HepG2 (cell line): ENCODE results near the gene GRB2. TPM values are rescaled to one million over a fixed set of nuclear protein-coding genes. Genes with fewer than 3 reads are reported as not detected.

Source experiments
- ATRX ChIP-seq: sonication (generic); formaldehyde crosslinking; IDR thresholded peaks from 2 replicates; pipeline ENCODE4 v1.4.0; 2020; ENCODE audit warnings: missing genetic modification reagents, borderline replicate concordance
- CHD4 ChIP-seq: fragments of 200-600 bp; sonication (generic); IDR thresholded peaks from 2 replicates; pipeline ENCODE4 v1.7.0; 2017; ENCODE audit warnings: mild to moderate bottlenecking, low read length, borderline replicate concordance
- ERF ChIP-seq: IDR thresholded peaks from 2 replicates; pipeline ENCODE4 v1.6.1; 2018; ENCODE audit warnings: missing biosample characterization, missing genetic modification reagents
- FOXO4 ChIP-seq: sonication (generic); formaldehyde crosslinking; conservative IDR thresholded peaks from 2 replicates; pipeline ENCODE4 v1.8.1; 2023; ENCODE audit warnings: missing genetic modification reagents
- KLF13 ChIP-seq: sonication (generic); formaldehyde crosslinking; IDR thresholded peaks from 2 replicates; pipeline ENCODE4 v1.4.0; 2020; ENCODE audit warnings: mild to moderate bottlenecking, missing genetic modification reagents
- MED13 ChIP-seq: sonication (generic); formaldehyde crosslinking; IDR thresholded peaks from 2 replicates; pipeline ENCODE4 v1.5.0; 2020; ENCODE audit warnings: missing genetic modification reagents
- MXI1 ChIP-seq: IDR thresholded peaks from 3 replicates; pipeline ENCODE4 v1.6.1; 2012; ENCODE audit warnings: low read depth, low read length, inconsistent platforms, borderline replicate concordance
- MZF1 ChIP-seq: sonication (generic); formaldehyde crosslinking; IDR thresholded peaks from 2 replicates; pipeline ENCODE4 v1.8.1; 2023; ENCODE audit warnings: mild to moderate bottlenecking, missing genetic modification reagents, borderline replicate concordance
- NFE2 ChIP-seq: sonication (generic); formaldehyde crosslinking; IDR thresholded peaks from 2 replicates; pipeline ENCODE4 v1.4.0; 2020; ENCODE audit warnings: missing genetic modification reagents
- PHF5A ChIP-seq: IDR thresholded peaks from one replicate; pipeline ENCODE4 v1.6.1; 2018; ENCODE audit warnings: low read depth, missing genetic modification reagents; ENCODE audit not compliant: unreplicated experiment
- RAD51 ChIP-seq: fragments of 450-650 bp; IDR thresholded peaks from 2 replicates; pipeline ENCODE4 v1.6.1; 2016; ENCODE audit warnings: borderline replicate concordance
- STAT5B ChIP-seq: sonication (generic); formaldehyde crosslinking; IDR thresholded peaks from 2 replicates; pipeline ENCODE4 v1.4.0; 2020; ENCODE audit warnings: missing genetic modification reagents
- TFAP4 ChIP-seq: sonication (generic); IDR thresholded peaks from 2 replicates; pipeline ENCODE4 v1.6.1; 2016; ENCODE audit warnings: low read depth, borderline replicate concordance
- ZBTB14 ChIP-seq: sonication (generic); formaldehyde crosslinking; IDR thresholded peaks from 2 replicates; pipeline ENCODE4 v1.4.0; 2020; ENCODE audit warnings: missing genetic modification reagents
- ZC3H13 ChIP-seq: sonication (generic); formaldehyde crosslinking; IDR thresholded peaks from 2 replicates; pipeline ENCODE4 v1.8.1; 2023; ENCODE audit warnings: mild to moderate bottlenecking, missing genetic modification reagents, moderate library complexity
- ZNF263 ChIP-seq: sonication (generic); formaldehyde crosslinking; IDR thresholded peaks from 2 replicates; pipeline ENCODE4 v1.4.0; 2020; ENCODE audit warnings: missing genetic modification reagents
- ZNF737 ChIP-seq: sonication (generic); formaldehyde crosslinking; IDR thresholded peaks from 2 replicates; pipeline ENCODE4 v1.5.0; 2020; ENCODE audit warnings: missing genetic modification reagents, mild to moderate bottlenecking, borderline replicate concordance
- ZNF766 ChIP-seq: sonication (generic); formaldehyde crosslinking; IDR thresholded peaks from 2 replicates; pipeline ENCODE4 v1.5.0; 2020; ENCODE audit warnings: missing genetic modification reagents, borderline replicate concordance
- ZNF850 ChIP-seq: sonication (generic); formaldehyde crosslinking; conservative IDR thresholded peaks from 2 replicates; pipeline ENCODE4 v1.9.0; 2021; ENCODE audit warnings: mild to moderate bottlenecking, missing genetic modification reagents
- polyA plus RNA-seq, 8 experiments: library from polyadenylated mRNA; depleted of rRNA in 3 of 8; stranded (reverse) in 7 of 8; unstranded in 1 of 8; fragments of >200 nt; fragmentation: Illumina TruSeq in 4 of 8; extraction: Trizol in 4 of 8; gene quantifications; 2 replicates each; pipeline versions ENCODE4 v1.2.1 to v1.2.3, GENCODE V29; 2011 to 2016; ENCODE audit warnings: low read depth in 4 of 8, missing spikeins in 1 of 8, mixed read lengths in 1 of 8; ENCODE audit not compliant: insufficient read depth in 1 of 8
- total RNA-seq, 5 experiments: library from RNA; depleted of rRNA; stranded (reverse); fragments of >200 nt; fragmentation: Illumina TruSeq; extraction: Trizol; gene quantifications; 2 replicates each; pipeline ENCODE4 v1.2.3, GENCODE V29; 2016; ENCODE audit warnings: low read depth in 1 of 5
- TF ChIP-seq, protein P1 (sequence below): sonication (generic); formaldehyde crosslinking; conservative IDR thresholded peaks from 2 replicates; pipeline ENCODE4 v1.4.0; 2020; ENCODE audit warnings: mild to moderate bottlenecking, missing genetic modification reagents, moderate library complexity
- TF ChIP-seq, protein P2 (sequence below): sonication (generic); formaldehyde crosslinking; IDR thresholded peaks from 2 replicates; pipeline ENCODE4 v1.5.1; 2020; ENCODE audit warnings: missing genetic modification reagents, mild to moderate bottlenecking, borderline replicate concordance

The GRB2 gene
- total and polyA plus RNA-seq, 2 of the 13 experiments (the other 11 are each of a cell fraction or from before 2014, with no cell fraction given), result 84.6 to 92.3 TPM

- TF ChIP-seq, protein P1, sequence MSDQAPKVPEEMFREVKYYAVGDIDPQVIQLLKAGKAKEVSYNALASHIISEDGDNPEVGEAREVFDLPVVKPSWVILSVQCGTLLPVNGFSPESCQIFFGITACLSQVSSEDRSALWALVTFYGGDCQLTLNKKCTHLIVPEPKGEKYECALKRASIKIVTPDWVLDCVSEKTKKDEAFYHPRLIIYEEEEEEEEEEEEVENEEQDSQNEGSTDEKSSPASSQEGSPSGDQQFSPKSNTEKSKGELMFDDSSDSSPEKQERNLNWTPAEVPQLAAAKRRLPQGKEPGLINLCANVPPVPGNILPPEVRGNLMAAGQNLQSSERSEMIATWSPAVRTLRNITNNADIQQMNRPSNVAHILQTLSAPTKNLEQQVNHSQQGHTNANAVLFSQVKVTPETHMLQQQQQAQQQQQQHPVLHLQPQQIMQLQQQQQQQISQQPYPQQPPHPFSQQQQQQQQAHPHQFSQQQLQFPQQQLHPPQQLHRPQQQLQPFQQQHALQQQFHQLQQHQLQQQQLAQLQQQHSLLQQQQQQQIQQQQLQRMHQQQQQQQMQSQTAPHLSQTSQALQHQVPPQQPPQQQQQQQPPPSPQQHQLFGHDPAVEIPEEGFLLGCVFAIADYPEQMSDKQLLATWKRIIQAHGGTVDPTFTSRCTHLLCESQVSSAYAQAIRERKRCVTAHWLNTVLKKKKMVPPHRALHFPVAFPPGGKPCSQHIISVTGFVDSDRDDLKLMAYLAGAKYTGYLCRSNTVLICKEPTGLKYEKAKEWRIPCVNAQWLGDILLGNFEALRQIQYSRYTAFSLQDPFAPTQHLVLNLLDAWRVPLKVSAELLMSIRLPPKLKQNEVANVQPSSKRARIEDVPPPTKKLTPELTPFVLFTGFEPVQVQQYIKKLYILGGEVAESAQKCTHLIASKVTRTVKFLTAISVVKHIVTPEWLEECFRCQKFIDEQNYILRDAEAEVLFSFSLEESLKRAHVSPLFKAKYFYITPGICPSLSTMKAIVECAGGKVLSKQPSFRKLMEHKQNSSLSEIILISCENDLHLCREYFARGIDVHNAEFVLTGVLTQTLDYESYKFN (CRISPR knock-in tag), result peak; percentile 52
- TF ChIP-seq NFE2, result no peak
- TF ChIP-seq MXI1, result peak; percentile 62; the same call in 2 of the 3 replicates
- TF ChIP-seq KLF13 (CRISPR knock-in tag), result no peak
- TF ChIP-seq ZNF850 (CRISPR knock-in tag), result no peak
- no peak; the same call in 1 of the 2 replicates for TF ChIP-seq ZC3H13
- TF ChIP-seq TFAP4, result peak; percentile 99
- TF ChIP-seq ZNF766, result peak; percentile 74; the same call in 1 of the 2 replicates
- TF ChIP-seq ERF (CRISPR knock-in tag), result peak; percentile 95
- no peak for TF ChIP-seq STAT5B (CRISPR knock-in tag)
- peak; percentile 91 for TF ChIP-seq ZBTB14 (CRISPR knock-in tag)
- no peak for TF ChIP-seq FOXO4 (CRISPR knock-in tag)
- no peak for TF ChIP-seq CHD4
- TF ChIP-seq MZF1 (CRISPR knock-in tag), result 0 out of 2 replicates have a peak, but pooled peaks have one; percentile 22
- peak; percentile 72; the same call in 1 of the 2 replicates for TF ChIP-seq ZNF263 (CRISPR knock-in tag)
- TF ChIP-seq, protein P2, sequence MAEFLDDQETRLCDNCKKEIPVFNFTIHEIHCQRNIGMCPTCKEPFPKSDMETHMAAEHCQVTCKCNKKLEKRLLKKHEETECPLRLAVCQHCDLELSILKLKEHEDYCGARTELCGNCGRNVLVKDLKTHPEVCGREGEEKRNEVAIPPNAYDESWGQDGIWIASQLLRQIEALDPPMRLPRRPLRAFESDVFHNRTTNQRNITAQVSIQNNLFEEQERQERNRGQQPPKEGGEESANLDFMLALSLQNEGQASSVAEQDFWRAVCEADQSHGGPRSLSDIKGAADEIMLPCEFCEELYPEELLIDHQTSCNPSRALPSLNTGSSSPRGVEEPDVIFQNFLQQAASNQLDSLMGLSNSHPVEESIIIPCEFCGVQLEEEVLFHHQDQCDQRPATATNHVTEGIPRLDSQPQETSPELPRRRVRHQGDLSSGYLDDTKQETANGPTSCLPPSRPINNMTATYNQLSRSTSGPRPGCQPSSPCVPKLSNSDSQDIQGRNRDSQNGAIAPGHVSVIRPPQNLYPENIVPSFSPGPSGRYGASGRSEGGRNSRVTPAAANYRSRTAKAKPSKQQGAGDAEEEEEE (CRISPR knock-in tag), result no peak
- TF ChIP-seq MED13 (CRISPR knock-in tag), result no peak; the same call in 1 of the 2 replicates
- no peak for TF ChIP-seq ZNF737
- TF ChIP-seq PHF5A (CRISPR knock-in tag), result peak; percentile 47
- no peak for TF ChIP-seq RAD51
- no peak for TF ChIP-seq ATRX
These were observed 116.2 kb downstream of the GRB2 start, which contains the start of gene SLC25A19 (continued) for GRCh38 chr17:75289115-75289831.
